ENCODE results near the gene GNAQ. TPM values are rescaled to one million over a fixed set of nuclear protein-coding genes. Genes with fewer than 3 reads are reported as not detected.

The GNAQ gene
- total RNA-seq, 1 donor from 2014 or later, result 64.9 TPM

DNA sequence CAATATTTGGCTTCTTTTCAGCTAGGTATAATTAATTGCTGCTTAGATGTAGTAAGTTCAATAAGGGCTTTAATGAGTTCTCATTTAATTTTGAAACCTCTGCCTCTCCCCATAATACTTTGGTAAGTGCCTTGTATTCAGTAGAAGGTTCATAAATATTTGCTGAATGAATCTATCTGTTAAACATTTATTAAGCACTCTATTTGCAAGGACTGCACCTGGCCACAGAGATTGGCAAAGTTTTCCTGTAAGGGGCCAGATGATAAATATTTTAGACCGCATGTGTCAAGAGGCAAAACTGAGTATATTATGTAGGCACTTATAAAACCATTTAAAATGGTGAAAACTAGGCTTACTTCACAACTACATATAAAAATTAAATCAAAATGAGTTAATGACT is 364.5 kb downstream of the GNAQ start:
- no peak overlapping the region for H3K27ac Mint-ChIP-seq
- no peak for DNase-seq (ENCODE audit: low spot score, unreplicated experiment)
- no peaks in the 10 kb centered on the region for H3K36me3 Mint-ChIP-seq (ENCODE audit: insufficient read depth)
- peaks cover 20% of the 10 kb centered on the region for H3K4me1 Mint-ChIP-seq (ENCODE audit: low read depth)
- no peak for TF ChIP-seq CTCF (IDR thresholded peaks at IDR 0.05; ENCODE audit: unreplicated experiment)
- H3K4me3 Mint-ChIP-seq (ENCODE audit: low read depth), result no peak overlapping the region
- no peaks in the 10 kb centered on the region for H3K27me3 Mint-ChIP-seq
- peaks cover 3% of the 10 kb centered on the region for H3K9me3 Mint-ChIP-seq (ENCODE audit: low read depth)

Other genes with a start within 250 kb of the GNAQ start
- 59.5 and 61.9 TPM in 2 replicates for gene CEP78, start 204.3 kb upstream of the GNAQ start, total RNA-seq

All from progenitor cell of endocrine pancreas (in vitro differentiated cells).